WTC11 (cell line): Measurements from ENCODE around the gene EGR1.

Source experiments
- CTCF ChIP-seq: fragments of 200-600 bp; IDR thresholded peaks from 2 replicates; pipeline ENCODE4 v1.8.0; 2022; ENCODE audit warnings: antibody characterized with exemption
- ELF4 ChIP-seq: sonication (generic); formaldehyde crosslinking; IDR thresholded peaks from 2 replicates; pipeline ENCODE4 v1.8.1; 2022; ENCODE audit warnings: low read depth, mild to moderate bottlenecking, moderate library complexity, missing genetic modification reagents
- EMX1 ChIP-seq: fragments of 250-450 bp; sonication (Bioruptor Pico); IDR thresholded peaks from 2 replicates; pipeline ENCODE4 v1.8.0; 2021; ENCODE audit warnings: mild to moderate bottlenecking
- ESRRA ChIP-seq: sonication (generic); formaldehyde crosslinking; IDR thresholded peaks from 2 replicates; pipeline ENCODE4 v1.8.1; 2022; ENCODE audit warnings: mild to moderate bottlenecking, missing genetic modification reagents, borderline replicate concordance
- FOXK1 ChIP-seq: sonication (generic); formaldehyde crosslinking; IDR thresholded peaks from 2 replicates; pipeline ENCODE4 v1.8.0; 2022; ENCODE audit warnings: mild to moderate bottlenecking, moderate library complexity, missing genetic modification reagents
- SP1 ChIP-seq: sonication (generic); formaldehyde crosslinking; conservative IDR thresholded peaks from 2 replicates; pipeline ENCODE4 v1.8.1; 2022; ENCODE audit warnings: missing genetic modification reagents
- ZBTB21 ChIP-seq: sonication (generic); formaldehyde crosslinking; IDR thresholded peaks from 2 replicates; pipeline ENCODE4 v1.8.1; 2023; ENCODE audit warnings: mild to moderate bottlenecking, missing genetic modification reagents, borderline replicate concordance
- ZNF317 ChIP-seq: sonication (generic); formaldehyde crosslinking; IDR thresholded peaks from 2 replicates; pipeline ENCODE4 v1.8.1; 2023; ENCODE audit warnings: low read depth, mild to moderate bottlenecking, moderate library complexity, missing genetic modification reagents, borderline replicate concordance
- ZNF671 ChIP-seq: fragments of 250-450 bp; sonication (Bioruptor Pico); IDR thresholded peaks from 2 replicates; pipeline ENCODE4 v1.8.0; 2021; ENCODE audit warnings: mild to moderate bottlenecking

DNA sequence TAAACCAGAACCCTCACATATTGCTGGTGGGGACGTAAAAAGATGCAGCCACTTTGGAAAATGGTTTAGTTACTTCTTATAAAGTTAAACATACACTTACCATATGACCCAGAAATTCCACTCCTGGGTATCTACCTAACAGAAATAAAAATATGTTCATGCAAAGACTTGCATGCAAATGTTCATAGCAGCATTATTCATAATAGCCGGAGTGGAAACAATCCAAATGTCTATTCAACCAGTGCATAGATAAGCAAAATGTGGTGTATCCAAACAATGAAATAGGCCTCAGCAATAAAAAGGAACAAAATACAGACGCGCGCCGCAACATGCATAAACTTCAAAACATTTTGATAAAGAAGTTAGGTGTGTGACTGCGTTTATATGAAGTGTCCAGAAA, 11.6 kb downstream of the EGR1 start:
- TF ChIP-seq ESRRA (CRISPR knock-in tag) (no peak), CTCF (no peak), ELF4 (no peak), ZNF671 (CRISPR knock-in tag) (no peak), ZBTB21 (CRISPR knock-in tag) (no peak), SP1 (no peak), ZNF317 (no peak), EMX1 (CRISPR knock-in tag) (no peak), FOXK1 (CRISPR knock-in tag) (no peak)
